GM15510 (cell line): Measurements from ENCODE around the gene LY9.

Experiments
- POLR2A ChIP-seq: IDR thresholded peaks from 3 replicates; pipeline ENCODE4 v1.6.1; 2011; ENCODE audit warnings: borderline replicate concordance; ENCODE audit not compliant: insufficient read length; ENCODE audit errors: extremely low read depth

The LY9 gene

DNA sequence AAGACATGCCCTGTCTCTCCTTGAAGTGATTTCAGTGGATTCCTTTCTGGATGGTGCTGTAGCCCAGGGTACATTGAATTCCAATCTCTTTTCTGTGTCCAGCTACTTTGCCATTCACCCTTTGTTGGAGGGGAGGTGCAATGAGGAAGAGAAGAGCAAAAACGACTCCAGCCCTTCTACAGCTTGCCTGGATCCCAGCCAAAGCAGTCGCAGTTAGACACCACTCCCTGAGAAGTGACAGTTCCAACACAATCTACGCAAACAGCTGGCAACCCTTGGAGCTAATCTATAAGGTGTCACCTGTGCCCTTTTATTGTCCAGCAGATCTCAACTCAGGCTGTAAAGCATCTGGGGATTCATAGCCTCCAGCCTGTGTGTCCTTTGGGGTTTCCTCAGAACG, 62.1 kb downstream of the LY9 start:
- no peak for TF ChIP-seq POLR2A

GRCh38 chr1:160858507-160858906, 62.5 kb downstream of the LY9 start:
- no peak for TF ChIP-seq POLR2A

- TF ChIP-seq POLR2A = no peak
Measured at GRCh38 chr1:160859166-160859565, 63.2 kb downstream of the LY9 start.

- no peak for TF ChIP-seq POLR2A
Measured at GRCh38 chr1:160860840-160861505, 65.0 kb downstream of the LY9 start.

DNA sequence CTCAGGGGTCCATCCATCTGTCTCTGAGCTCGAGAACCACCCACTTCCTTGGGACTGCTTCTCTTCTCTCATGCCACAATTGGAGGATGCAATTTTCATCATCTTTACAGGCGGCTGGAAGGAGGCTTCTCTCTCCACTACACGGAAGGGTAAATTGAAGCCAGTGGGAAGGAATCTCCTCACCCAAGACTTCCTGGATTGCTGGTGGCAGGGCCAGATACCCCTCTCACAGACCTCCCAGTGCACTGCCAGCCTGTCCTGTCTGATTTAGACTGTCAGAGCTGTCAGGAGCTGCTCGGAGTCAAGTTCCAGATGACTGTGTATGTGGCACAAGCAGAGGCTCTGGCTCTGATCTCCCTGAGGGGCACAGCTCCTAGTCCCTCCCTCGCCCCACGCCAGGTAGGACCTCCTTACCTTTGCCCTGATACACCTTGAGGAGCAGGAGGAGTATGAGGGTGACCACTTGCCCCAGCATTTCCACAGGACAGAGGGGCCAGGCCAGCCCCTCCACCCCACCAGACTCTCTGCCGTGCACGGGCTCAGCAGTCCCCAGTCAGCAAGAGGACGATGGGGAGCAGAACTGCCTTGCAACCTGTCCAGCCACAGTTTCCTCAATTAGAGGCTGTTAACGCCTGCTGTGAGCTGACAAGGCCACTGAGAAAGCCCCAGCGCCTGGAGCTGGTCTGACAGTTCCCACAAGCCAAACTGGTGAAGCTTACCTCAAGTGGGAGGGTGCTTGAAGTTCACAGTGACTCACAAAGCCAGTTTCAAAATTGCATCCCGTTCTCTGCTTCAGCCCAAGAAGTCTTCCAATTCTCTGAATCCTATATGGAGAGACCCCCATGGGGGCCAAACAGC, 66.5 kb downstream of the LY9 start, which contains the start of gene CD244:
Gene CD244, minus strand, starts transcription at position 685 of the 858 bp plus-strand sequence. Its CDS starts 210 bp downstream, at position 475.
- no peak for TF ChIP-seq POLR2A

- no peak for TF ChIP-seq POLR2A
Measured at GRCh38 chr1:160863061-160863773, 67.2 kb downstream of the LY9 start.

DNA sequence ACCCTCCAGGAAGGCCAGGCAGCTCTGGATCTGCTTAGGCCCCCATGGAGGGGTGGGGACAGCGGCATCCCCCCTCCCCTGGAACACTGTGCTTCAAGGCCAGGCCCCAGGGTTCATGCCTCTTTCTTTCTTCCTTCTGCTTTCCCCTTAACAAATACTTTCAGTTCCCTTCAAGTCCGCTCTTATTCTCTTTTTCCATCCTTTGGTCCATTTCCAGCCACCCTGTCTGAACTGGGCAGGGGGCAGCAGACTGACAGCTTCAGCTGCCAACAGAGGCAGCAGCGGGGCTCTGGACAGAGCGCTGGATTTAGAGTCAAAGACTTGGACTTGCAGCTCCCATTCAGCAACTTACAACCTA, 67.8 kb downstream of the LY9 start:
- no peak for TF ChIP-seq POLR2A

- TF ChIP-seq POLR2A = no peak
Measured at GRCh38 chr1:160864173-160864572, 68.2 kb downstream of the LY9 start.

GRCh38 chr1:160865337-160865736, 69.4 kb downstream of the LY9 start:
- TF ChIP-seq POLR2A = no peak

- TF ChIP-seq POLR2A = no peak
Measured at GRCh38 chr1:160866001-160866694, 70.2 kb downstream of the LY9 start.

- TF ChIP-seq POLR2A = no peak
Measured at GRCh38 chr1:160866695-160867260, 70.8 kb downstream of the LY9 start.

DNA sequence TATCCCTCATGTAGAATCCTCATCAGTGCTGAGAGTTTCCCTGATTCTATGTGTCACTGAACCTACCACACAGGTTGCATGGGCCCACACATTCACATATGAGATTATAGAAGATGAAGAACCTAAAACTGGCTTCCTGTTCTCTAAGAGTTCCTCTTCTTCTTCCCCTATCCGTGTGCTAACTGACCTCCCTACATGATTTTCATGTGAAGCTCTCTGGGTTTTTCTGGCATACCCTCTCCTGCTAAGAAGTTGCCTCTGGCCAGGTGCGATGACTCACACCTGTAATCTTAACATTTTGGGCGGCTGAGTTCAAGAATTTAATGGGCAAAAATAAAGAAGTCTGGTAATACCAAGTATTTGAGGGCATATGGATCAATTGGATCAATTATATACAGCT, 72.2 kb downstream of the LY9 start:
- TF ChIP-seq POLR2A = no peak

GRCh38 chr1:160874935-160875334, 79.0 kb downstream of the LY9 start:
- no peak for TF ChIP-seq POLR2A

DNA sequence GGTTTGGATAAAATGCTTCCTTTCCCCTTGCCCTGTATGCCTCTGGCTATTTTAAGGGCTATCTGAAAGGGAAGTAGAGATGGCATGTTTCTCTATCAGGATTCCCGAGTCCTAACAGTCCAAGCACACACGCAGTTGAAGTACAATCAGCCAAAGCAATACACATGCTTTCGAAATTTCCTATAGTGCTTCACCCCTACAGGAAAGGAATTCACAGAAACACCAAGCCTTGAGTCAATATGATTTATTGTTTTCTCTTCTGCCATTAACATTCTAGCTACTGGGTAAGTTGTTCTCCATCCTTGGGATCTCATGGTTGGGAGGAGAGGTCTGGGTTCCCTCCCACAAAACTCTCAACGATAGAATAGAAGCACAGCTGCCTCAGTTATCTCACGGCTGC, 80.3 kb downstream of the LY9 start:
- no peak for TF ChIP-seq POLR2A
